DMS114 treated with DMSO at 0.1 percent for 48 hours (cell line): Measurements from ENCODE around the gene ZNF512.
"Not testable (repeated sequence)": the region's sequence is repeated elsewhere in the genome, so short reads cannot be mapped to it uniquely, and the experiment has no call there.

Experiments
- DNase-seq: peaks from one replicate; lab custom pipeline; 2025; ENCODE audit not compliant: unreplicated experiment; lab: John Stamatoyannopoulos, UW

Gene ZNF512

GRCh38 chr2:27582129-27582694, 630 bp upstream of the ZNF512 start:
- no peak for DNase-seq

GRCh38 chr2:27583390-27583915, 611 bp downstream of the ZNF512 start:
- DNase-seq, result no peak

- no peak for DNase-seq
Observed at GRCh38 chr2:27584597-27584996, 1.8 kb downstream of the ZNF512 start.

GRCh38 chr2:27587025-27587424, 4.2 kb downstream of the ZNF512 start:
- DNase-seq, result no peak

GRCh38 chr2:27588308-27588707, 5.5 kb downstream of the ZNF512 start:
- no peak for DNase-seq

- DNase-seq, result no peak
Observed at GRCh38 chr2:27591745-27592144, 8.9 kb downstream of the ZNF512 start.

GRCh38 chr2:27593240-27593639, 10.4 kb downstream of the ZNF512 start:
- no peak for DNase-seq

- DNase-seq, result not testable (repeated sequence)
Observed at GRCh38 chr2:27594020-27594703, 11.3 kb downstream of the ZNF512 start.

GRCh38 chr2:27595412-27595811, 12.6 kb downstream of the ZNF512 start:
- not testable (repeated sequence) for DNase-seq

- DNase-seq, result no peak
Observed at GRCh38 chr2:27596627-27597026, 13.8 kb downstream of the ZNF512 start.

GRCh38 chr2:27606611-27607010, 23.8 kb downstream of the ZNF512 start:
- no peak for DNase-seq

- DNase-seq, result no peak
Observed at GRCh38 chr2:27613985-27614384, 31.1 kb downstream of the ZNF512 start.

GRCh38 chr2:27615316-27615715, 32.5 kb downstream of the ZNF512 start:
- no peak for DNase-seq

- DNase-seq, result no peak
Observed at GRCh38 chr2:27621524-27621923, 38.7 kb downstream of the ZNF512 start.

- no peak for DNase-seq
Observed at GRCh38 chr2:27622921-27623384, 40.1 kb downstream of the ZNF512 start.

GRCh38 chr2:27624943-27625342, 42.1 kb downstream of the ZNF512 start:
- DNase-seq, result no peak

- DNase-seq, result not testable (repeated sequence)
Observed at GRCh38 chr2:27626323-27626722, 43.5 kb downstream of the ZNF512 start.

GRCh38 chr2:27626921-27627320, 44.1 kb downstream of the ZNF512 start:
- not testable (repeated sequence) for DNase-seq

GRCh38 chr2:27627963-27628766, 45.3 kb downstream of the ZNF512 start:
- DNase-seq, result no peak

- peak; percentile 80 for DNase-seq
Observed at GRCh38 chr2:27628767-27629709, 46.2 kb downstream of the ZNF512 start, which contains the start of the genes CCDC121 and GPN1. Gene CCDC121 (minus strand): TSS chr2:27629012. CDS start chr2:27627799, 1,213 bp downstream. Gene GPN1 (plus strand): TSS chr2:27629050. CDS start chr2:27629059, 9 bp downstream.
